Stimulated activated CD8-positive, alpha-beta memory T cell treated with anti-CD3 and anti-CD28 coated beads, Interleukin-15, amount 100 ng/mL, for 24 hours (primary cell): ENCODE measurements around the gene TEX13D.
"Not testable (repeated sequence)": the region's sequence is repeated elsewhere in the genome, so short reads cannot be mapped to it uniquely, and the experiment has no call there.

Experiments
- DNase-seq: peaks from one replicate; pipeline ENCODE4 v3.0.0-alpha.2; 2020; ENCODE audit warnings: low read depth

The TEX13D gene

DNA sequence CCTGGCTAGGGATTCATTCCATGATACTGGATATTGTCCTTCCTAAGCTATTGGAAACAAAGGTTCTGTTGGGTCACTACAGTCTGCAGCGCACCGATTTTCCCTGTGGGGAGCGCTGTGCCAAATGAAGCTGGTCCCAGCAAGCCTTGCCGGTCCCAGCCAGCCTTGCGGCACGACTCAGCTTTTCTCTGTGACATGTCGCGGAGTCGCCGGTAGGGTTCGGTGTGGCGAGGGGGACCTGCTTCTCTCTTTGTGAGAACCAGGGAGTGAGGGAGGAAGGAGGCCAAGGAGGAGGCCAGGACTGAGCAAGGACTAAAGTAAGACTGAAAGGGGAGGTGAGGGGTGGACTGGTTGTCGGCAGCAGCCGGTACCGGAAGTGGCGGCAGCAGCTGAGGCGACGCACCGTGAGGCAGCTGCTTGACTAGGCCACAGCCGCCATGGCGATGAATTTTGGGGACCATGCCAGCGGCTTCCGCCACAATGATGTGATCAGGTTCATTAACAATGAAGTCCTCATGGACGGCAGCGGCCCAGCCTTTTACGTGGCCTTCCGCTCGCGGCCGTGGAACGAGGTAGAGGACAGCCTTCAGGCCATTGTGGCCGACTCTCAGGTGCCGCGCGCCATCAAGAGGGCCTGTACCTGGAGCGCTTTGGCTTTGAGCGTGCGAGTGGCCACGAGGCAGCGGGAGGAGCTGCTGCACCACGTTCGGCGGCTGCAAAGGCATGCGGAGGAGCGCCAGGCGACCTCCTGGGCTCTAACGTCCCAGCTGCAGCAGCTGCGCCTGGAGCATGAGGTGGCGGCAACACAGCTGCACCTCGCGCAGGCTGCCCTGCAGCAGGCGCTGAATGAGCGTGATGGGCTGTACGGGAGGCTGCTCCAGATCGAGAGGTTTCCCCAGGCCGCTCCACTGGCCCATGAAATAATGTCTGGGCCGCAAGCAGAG lies at the start of gene TEX13D:
TEX13D (plus strand) TSS at position 180 of the 944 bp plus-strand sequence; CDS start at position 438, 258 bp downstream.
- DNase-seq: no peak

DNA sequence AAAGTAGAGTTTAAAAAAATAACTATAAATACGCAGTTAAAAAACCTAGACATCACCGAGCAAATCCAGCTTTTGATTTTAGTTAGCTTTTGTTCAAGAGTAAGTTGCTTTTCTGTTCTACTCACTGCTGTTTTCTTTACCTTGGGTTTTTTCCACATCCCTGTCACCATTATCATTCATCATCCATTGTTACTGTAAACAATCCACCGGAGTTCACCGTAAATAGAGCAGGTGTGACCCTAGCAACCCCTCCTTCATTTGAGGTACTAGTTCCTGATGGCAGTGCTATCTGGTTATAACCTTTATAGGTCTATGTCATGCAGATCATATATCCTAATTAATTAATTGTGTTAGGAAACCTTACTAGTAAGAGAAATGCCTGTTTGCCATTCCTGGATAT lies 43.0 kb upstream of the TEX13D start:
- no peak for DNase-seq

DNA sequence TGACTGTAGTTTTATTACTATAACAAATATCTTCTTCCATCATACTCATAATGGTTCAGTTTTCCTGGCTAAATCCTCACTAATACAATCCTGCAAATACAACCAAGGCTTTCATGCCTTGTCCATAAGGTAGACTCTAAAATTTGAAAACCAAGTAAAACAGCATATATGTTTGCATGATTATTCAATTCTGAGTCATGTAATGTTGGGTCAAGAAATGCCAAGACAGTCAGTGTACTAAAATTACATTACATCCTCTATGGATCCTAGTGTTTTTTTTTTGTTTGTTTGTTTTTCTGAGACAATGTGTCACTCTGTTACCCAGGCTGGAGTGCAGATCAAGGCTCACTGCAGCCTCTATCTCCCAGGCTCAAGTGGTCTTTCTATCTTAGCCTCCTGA lies 38.6 kb upstream of the TEX13D start:
- DNase-seq: no peak

DNA sequence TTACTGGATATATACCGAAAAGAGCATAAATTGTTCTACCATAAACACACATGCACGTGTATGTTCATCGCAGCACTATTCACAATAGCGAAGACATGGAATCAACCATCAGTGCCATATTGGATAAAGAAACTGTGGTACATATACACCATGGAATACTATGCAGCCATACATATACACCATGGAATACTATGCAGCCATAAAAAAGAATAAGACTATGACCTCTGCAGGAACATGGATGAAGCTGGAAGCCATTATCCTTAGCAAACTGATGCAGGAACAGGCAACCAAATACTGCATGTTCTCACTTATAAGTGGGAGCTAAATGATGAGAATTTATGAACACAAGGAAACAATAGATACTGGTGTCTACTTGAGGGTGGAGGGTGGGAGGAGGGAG lies 33.1 kb upstream of the TEX13D start:
- not testable (repeated sequence) for DNase-seq

- no peak for DNase-seq
Measured at GRCh38 chrX:124300405-124300804, 32.1 kb upstream of the TEX13D start.

GRCh38 chrX:124307253-124307907 lies 25.1 kb upstream of the TEX13D start:
- no peak for DNase-seq

GRCh38 chrX:124325732-124326131 lies 6.7 kb upstream of the TEX13D start:
- DNase-seq: no peak

DNA sequence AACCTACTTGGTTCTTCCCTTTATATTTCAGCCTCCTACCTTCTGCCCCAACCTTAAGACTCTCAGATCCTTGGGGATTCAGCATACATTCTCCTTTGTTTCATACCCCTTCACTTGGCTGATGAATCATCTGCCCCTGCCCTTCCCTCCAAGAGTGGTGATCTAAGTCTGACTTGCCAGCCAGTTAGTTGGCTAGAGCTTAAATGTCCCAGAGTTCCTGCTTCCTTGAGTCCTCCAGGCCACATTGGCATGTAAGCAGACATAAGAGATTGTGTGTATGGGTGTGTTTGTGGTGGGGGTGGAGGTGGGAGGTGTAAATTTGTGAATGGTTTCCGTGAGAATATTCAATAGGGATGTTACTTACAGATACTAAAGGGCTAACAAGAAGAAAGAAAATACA lies 3.7 kb upstream of the TEX13D start:
- no peak for DNase-seq

- no peak for DNase-seq
Measured at GRCh38 chrX:124333862-124334261, 1.4 kb downstream of the TEX13D start.

DNA sequence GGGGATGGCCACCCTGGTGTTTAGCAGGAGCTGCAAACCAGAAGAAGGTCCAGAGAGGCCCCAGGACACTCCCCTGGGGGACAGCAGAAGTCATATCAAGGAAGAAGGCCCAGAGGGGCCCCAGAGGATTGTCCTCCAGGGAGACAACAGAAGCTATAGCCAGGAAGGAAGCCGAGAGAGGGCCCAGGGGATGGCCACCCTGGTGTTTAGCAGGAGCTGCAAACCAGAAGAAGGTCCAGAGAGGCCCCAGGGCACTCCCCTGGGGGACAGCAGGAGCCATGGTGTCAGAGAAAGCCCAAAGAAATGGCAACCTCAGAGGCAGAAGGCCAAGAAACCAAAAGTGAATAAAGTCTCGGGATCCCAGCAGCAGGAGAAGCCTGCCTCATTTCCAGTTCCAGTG lies 2.1 kb downstream of the TEX13D start:
- not testable (repeated sequence) for DNase-seq

GRCh38 chrX:124335598-124335997 lies 3.1 kb downstream of the TEX13D start:
- DNase-seq: no peak

GRCh38 chrX:124337916-124338315 lies 5.5 kb downstream of the TEX13D start:
- no peak for DNase-seq

DNA sequence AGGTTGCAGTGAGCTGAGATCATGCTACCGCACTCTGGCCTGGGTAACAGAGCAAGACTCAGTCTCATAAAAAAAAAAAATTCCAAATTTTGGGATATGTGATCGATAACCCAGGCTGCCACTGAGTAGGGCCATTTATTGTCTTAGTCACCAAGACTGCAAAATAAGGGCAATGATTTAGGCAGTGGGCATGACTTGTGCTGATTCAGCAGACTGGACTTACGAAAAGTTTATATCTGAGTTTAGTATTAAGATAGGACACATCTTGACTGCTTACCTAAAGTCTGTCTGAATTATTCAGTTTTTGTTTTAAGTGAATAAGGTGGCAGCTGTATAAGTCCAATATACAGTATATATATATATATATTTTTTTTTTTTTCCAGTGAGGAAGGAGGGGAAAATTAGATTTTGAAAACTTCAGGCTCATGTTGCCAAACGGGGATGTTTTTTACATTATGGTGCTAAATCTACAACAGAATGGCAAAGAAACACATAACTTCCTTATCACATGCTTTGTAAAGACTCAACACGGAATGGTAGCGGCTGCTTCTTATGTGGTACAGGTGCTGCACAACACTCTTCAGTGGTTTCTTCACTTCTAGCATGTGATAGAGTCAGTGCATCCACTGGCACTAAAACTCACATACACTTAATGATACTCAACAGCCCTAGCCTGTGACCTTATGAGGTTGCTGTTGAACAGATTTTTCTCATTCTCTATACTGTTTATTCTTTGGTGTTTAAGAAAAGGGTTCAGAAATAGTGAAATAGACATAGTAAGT lies 6.5 kb downstream of the TEX13D start:
- DNase-seq: no peak

DNA sequence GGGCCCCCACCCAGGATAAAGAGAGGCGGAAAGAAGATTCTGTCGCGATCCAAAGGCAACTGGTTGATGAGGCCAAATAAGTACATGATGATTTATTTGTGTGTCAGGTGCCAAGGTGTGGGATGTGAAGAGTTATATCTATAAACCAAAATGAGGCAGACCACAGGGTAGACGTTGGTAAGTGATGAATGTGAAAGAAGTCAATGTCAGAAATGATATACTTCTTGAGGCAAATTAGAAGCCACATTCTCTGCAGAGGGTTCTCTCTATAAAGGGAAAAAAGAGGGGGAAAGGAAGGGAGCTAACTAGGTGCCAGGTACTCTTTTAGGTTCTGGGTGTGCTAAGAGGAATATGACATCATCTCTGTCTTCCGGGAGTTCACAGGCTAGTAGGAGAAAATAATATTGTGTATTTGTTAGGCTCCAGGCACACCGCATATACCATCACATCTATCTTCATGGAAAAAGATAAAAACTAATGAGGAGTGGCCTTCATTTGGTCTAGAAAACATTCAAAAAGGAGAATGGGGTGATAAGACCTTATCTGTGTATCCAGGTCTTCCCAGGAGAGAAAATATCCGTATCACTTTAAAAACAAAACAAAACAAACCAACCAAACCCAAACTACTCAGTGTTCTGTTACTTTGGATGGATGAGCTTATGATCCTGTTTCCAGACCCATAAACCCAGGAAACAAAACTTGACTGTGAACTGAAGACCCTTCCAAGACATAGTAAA lies 9.1 kb downstream of the TEX13D start:
- no peak for DNase-seq

- DNase-seq: no peak
Measured at GRCh38 chrX:124342174-124342867, 9.9 kb downstream of the TEX13D start.

DNA sequence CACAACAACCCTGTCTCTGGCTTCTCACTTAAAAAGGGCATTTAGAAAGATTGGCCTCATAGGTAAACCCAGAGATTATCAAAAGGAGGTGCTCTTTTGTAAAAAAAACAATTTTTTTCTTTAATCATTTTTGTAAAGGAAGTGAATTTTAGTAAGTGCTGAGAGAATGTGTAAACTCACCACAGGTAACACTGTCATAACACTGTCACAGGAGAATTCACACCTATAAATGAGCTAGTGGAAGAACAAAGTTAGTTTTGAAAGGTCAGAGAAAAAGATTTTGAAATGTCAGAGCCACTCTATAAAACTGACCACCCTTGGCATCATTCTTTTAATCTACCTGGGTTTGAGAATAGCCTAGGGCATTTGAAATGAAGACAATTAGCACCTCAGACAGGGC lies 10.6 kb downstream of the TEX13D start:
- DNase-seq: no peak

GRCh38 chrX:124344246-124344645 lies 11.8 kb downstream of the TEX13D start:
- no peak for DNase-seq

GRCh38 chrX:124346117-124346876 lies 13.8 kb downstream of the TEX13D start, which contains the start of gene SH2D1A:
Gene SH2D1A (plus strand): TSS chrX:124346563. CDS start chrX:124346643, 80 bp downstream.
- DNase-seq: no peak

DNA sequence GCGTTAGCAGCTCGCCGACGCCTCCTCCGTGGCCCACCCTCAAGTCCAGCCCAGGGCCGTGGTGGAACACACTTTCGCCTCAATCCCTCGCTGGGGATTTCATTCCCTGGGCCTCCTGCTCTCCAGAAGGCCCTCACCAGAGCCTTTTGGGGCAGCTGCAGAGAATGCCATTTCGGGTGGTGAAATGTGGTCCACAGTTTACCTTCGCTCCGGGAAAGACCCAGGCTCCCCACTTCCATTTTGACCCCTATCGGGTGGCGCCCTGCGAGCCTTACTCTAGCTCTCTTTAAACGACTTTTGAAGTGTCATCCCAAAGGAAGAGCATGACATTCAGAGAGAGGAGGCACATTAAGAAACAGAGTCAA lies 14.4 kb downstream of the TEX13D start:
- DNase-seq: no peak

DNA sequence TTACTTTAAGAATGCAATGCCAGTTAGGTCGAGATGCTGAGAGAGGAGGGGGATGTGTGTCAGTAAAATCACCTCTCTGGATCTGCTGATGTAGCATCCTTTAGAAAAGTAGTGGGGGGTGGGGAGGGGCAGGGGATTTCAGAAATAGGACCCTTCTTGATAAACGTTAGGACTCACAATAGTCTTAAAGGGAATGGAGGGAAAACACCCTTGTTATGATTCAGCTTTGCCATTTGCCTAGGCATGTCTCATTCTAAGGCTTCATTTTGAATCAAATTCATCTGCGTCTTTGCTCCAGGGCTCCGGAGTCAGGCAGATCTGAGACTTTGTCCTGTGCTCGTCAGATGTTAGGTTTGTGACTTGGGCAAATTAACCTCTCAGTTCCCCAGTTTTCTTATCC lies 14.8 kb downstream of the TEX13D start:
- no peak for DNase-seq
